Gastrocnemius medialis (tissue), 4 donors: ENCODE data around the gene HOXB1.

Experiments
- POLR2A ChIP-seq, 2 donors: fragments of 450-650 bp; IDR thresholded peaks; one replicate each; pipeline ENCODE4 v1.6.1; 2017; ENCODE audit warnings: antibody characterized with exemption in 2 of 2, mild to moderate bottlenecking in 2 of 2, moderate library complexity in 2 of 2
- TF ChIP-seq, protein P1 (sequence below), 5 experiments: fragments of 450-650 bp in 3 of 5; fragments of 200-600 bp in 2 of 5; sonication (generic) in 2 of 5; IDR thresholded peaks in 4 of 5; conservative IDR thresholded peaks in 1 of 5; 1 replicate in 4 of 5; 2 replicates in 1 of 5; pipeline ENCODE4 v1.5.1; 2016 to 2019; ENCODE audit warnings: antibody characterized with exemption in 5 of 5, mild to moderate bottlenecking in 3 of 5, moderate library complexity in 3 of 5

DNA sequence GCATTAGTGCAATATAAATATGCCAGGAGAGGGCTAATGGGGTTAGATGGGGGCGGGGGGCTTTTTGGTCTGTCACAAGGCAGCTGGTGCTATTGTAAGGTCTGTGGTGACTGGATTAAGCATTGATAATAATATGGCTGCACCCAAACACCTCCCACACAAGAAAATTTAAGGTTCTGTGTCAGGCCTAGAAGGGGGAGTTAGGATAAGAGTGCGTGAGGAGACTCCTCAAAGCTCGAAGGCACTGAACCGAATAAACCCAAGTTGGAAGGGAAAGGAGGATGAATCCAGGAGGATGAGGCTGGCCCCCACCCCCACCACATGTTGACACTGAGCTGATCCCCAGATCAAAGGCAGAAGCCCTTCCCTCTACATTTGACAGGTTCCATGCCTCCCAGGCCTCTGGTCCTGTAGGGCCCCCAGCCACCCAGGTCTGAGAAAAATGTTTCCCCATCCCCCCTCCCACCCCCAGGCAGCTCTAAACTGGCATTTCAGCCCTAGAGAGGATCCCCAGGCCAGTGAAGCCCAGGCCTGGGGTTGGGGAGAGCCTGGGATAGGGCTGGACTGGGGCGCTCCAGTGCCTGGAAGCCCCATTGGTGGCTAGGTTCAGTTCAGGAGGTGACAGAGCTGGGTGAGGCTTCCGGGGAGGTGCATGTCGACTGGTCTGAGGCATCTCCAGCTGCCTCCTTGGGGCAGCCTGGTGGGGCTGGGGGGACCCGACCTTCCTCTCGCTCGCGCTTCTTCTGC lies 1.7 kb downstream of the HOXB1 start:
- TF ChIP-seq, protein P1, sequence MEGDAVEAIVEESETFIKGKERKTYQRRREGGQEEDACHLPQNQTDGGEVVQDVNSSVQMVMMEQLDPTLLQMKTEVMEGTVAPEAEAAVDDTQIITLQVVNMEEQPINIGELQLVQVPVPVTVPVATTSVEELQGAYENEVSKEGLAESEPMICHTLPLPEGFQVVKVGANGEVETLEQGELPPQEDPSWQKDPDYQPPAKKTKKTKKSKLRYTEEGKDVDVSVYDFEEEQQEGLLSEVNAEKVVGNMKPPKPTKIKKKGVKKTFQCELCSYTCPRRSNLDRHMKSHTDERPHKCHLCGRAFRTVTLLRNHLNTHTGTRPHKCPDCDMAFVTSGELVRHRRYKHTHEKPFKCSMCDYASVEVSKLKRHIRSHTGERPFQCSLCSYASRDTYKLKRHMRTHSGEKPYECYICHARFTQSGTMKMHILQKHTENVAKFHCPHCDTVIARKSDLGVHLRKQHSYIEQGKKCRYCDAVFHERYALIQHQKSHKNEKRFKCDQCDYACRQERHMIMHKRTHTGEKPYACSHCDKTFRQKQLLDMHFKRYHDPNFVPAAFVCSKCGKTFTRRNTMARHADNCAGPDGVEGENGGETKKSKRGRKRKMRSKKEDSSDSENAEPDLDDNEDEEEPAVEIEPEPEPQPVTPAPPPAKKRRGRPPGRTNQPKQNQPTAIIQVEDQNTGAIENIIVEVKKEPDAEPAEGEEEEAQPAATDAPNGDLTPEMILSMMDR (IDR thresholded peaks at IDR 0.05 in 4 of 5, conservative IDR thresholded peaks at IDR 0.05 in 1 of 5), result no peak
- no peak for TF ChIP-seq POLR2A (IDR thresholded peaks at IDR 0.05)
